K562 (cell line): ENCODE data around the gene LASP1NB.
A peak's percentile ranks its signal among the peaks of the same experiment; 100 is the strongest.

Source experiments
- ADNP ChIP-seq: fragments of 200-800 bp; sonication (Bioruptor generic); IDR thresholded peaks from 2 replicates; pipeline ENCODE4 v1.6.1; 2016; ENCODE audit warnings: missing genetic modification characterization, missing compliant biosample characterization
- ARID3B ChIP-seq: fragments of 250-450 bp; sonication (Bioruptor Pico); IDR thresholded peaks from 2 replicates; pipeline ENCODE4 v1.4.0; 2020; ENCODE audit warnings: borderline replicate concordance
- ASH1L ChIP-seq: fragments of 450-650 bp; IDR thresholded peaks from 2 replicates; pipeline ENCODE4 v1.6.1; 2018; ENCODE audit warnings: borderline replicate concordance, mild to moderate bottlenecking, low read depth; ENCODE audit not compliant: partially characterized antibody
- C11orf30 ChIP-seq: fragments of 450-650 bp; IDR thresholded peaks from 2 replicates; pipeline ENCODE4 v1.6.1; 2016; ENCODE audit warnings: low read depth, mild to moderate bottlenecking
- CAMTA2 ChIP-seq: fragments of 250-450 bp; sonication (Bioruptor Pico); conservative IDR thresholded peaks from 2 replicates; pipeline ENCODE4 v1.5.1; 2022
- CBFA2T3 ChIP-seq: fragments of 450-650 bp; IDR thresholded peaks from 2 replicates; pipeline ENCODE4 v1.6.1; 2017
- CBX1 ChIP-seq: sonication (generic); IDR thresholded peaks from 2 replicates; pipeline ENCODE4 v1.6.1; 2016; ENCODE audit warnings: antibody characterized with exemption, low read depth, mild to moderate bottlenecking
- CHD4 ChIP-seq: fragments of 200-600 bp; sonication (generic); IDR thresholded peaks from 3 replicates; pipeline ENCODE4 v1.6.1; 2012; ENCODE audit warnings: low read depth, mild to moderate bottlenecking, mixed read lengths, low read length, inconsistent platforms; ENCODE audit not compliant: insufficient read depth, insufficient replicate concordance, poor library complexity, severe bottlenecking
- E4F1 ChIP-seq: fragments of 250-450 bp; sonication (Bioruptor Pico); IDR thresholded peaks from 2 replicates; pipeline ENCODE4 v1.5.0; 2021; ENCODE audit warnings: mild to moderate bottlenecking, borderline replicate concordance
- EGR1 ChIP-seq: fragments of 450-650 bp; conservative IDR thresholded peaks from 2 replicates; pipeline ENCODE4 v1.6.1; 2017; ENCODE audit warnings: mild to moderate bottlenecking
- EP300 ChIP-seq: IDR thresholded peaks from 2 replicates; pipeline ENCODE4 v1.6.1; 2012; ENCODE audit warnings: low read length, improper control_type of control experiment
- HDAC3 ChIP-seq: fragments of 450-650 bp; IDR thresholded peaks from 2 replicates; pipeline ENCODE4 v1.6.1; 2018; ENCODE audit warnings: borderline replicate concordance, mild to moderate bottlenecking, moderate library complexity; ENCODE audit not compliant: partially characterized antibody
- HEY1 ChIP-seq: fragments of 250-450 bp; sonication (Bioruptor Pico); IDR thresholded peaks from 2 replicates; pipeline ENCODE4 v1.5.0; 2020; ENCODE audit warnings: mild to moderate bottlenecking, moderate library complexity, borderline replicate concordance
- HMG20A ChIP-seq: fragments of 450-650 bp; formaldehyde crosslinking; conservative IDR thresholded peaks from 2 replicates; pipeline ENCODE4 v1.4.0; 2020; ENCODE audit warnings: mild to moderate bottlenecking, mixed read lengths
- MEIS2 ChIP-seq: fragments of 450-650 bp; IDR thresholded peaks from 2 replicates; pipeline ENCODE4 v1.6.1; 2014; ENCODE audit warnings: mild to moderate bottlenecking; ENCODE audit not compliant: partially characterized antibody
- RBM25 ChIP-seq: fragments of 200-400 bp; formaldehyde crosslinking; IDR thresholded peaks from 2 replicates; pipeline ENCODE4 v1.6.1; 2018; ENCODE audit warnings: low read length, low read depth, moderate library complexity; ENCODE audit not compliant: severe bottlenecking
- SETDB1 ChIP-seq: IDR thresholded peaks from one replicate; pipeline ENCODE4 v1.6.1; 2012; ENCODE audit warnings: low read length, control low read depth, inconsistent platforms
- SMAD4 ChIP-seq: fragments of 250-450 bp; sonication (Bioruptor Pico); conservative IDR thresholded peaks from 2 replicates; pipeline ENCODE4 v1.8.0; 2021; ENCODE audit warnings: inconsistent platforms, mild to moderate bottlenecking, moderate library complexity
- TOE1 ChIP-seq, 2 experiments: fragments of 450-650 bp in 1 of 2; sonication (generic) in 1 of 2; formaldehyde crosslinking in 1 of 2; IDR thresholded peaks; 2 replicates each; pipeline versions ENCODE4 v1.7.1 to v1.8.0; 2016 to 2022; ENCODE audit warnings: borderline replicate concordance in 2 of 2, mild to moderate bottlenecking in 2 of 2, antibody characterized with exemption in 1 of 2, inconsistent platforms in 1 of 2, low read depth in 1 of 2, missing genetic modification reagents in 1 of 2, moderate library complexity in 1 of 2
- WHSC1 ChIP-seq: IDR thresholded peaks from one replicate; pipeline ENCODE4 v1.6.1; 2012; ENCODE audit warnings: low read length, control low read depth, inconsistent platforms
- ZBTB11 ChIP-seq, 3 experiments: fragments of 200-800 bp in 1 of 3; fragments of 250-450 bp in 1 of 3; fragments of 450-650 bp in 1 of 3; sonication (Bioruptor Pico) in 1 of 3; sonication (Bioruptor generic) in 1 of 3; formaldehyde crosslinking in 1 of 3; IDR thresholded peaks; 2 replicates each; pipeline versions ENCODE4 v1.6.1 to v1.8.0; 2016 to 2022; ENCODE audit warnings: mild to moderate bottlenecking in 2 of 3, missing genetic modification characterization in 2 of 3, missing compliant biosample characterization in 1 of 3, moderate library complexity in 1 of 3
- ZC3H11A ChIP-seq: IDR thresholded peaks from 2 replicates; pipeline ENCODE4 v1.6.1; 2012; ENCODE audit warnings: low read depth, low read length, improper control_type of control experiment

LASP1NB gene

GRCh38 chr17:38893113-38893512 lies 32.3 kb upstream of the LASP1NB start (continued):
- TF ChIP-seq CBFA2T3 (peak; percentile 55), HMG20A (CRISPR knock-in tag) (no peak), HEY1 (CRISPR knock-in tag) (no peak), RBM25 (peak; percentile 24), ASH1L (no peak), C11orf30 (no peak), TOE1 (IDR thresholded peaks at IDR 0.05; ENCODE audit: borderline replicate concordance) (no peak), TOE1 (CRISPR knock-in tag; IDR thresholded peaks at IDR 0.05; ENCODE audit: borderline replicate concordance, low read depth) (no peak), SMAD4 (CRISPR knock-in tag) (no peak), WHSC1 (no peak), E4F1 (no peak), ZBTB11 (CRISPR knock-in tag; IDR thresholded peaks at IDR 0.05) (no peak), ZC3H11A (no peak), MEIS2 (no peak), HDAC3 (no peak), ADNP (tag) (peak; percentile 46; the same call in 1 of the 2 replicates), SETDB1 (no peak), EP300 (no peak), CHD4 (peak; percentile 39), ARID3B (no peak), CAMTA2 (CRISPR knock-in tag) (no peak), CBX1 (0 out of 2 replicates have a peak, but pooled peaks have one; percentile 43), EGR1 (peak; percentile 43; the same call in 1 of the 2 replicates)
